HG03108 (cell line): ENCODE data around the gene CMIP.
"Not testable (repeated sequence)": the region's sequence is repeated elsewhere in the genome, so short reads cannot be mapped to it uniquely, and the experiment has no call there.

Source experiments
- ATAC-seq: cut with Tn5 transposase; IDR thresholded peaks from one replicate; pipeline ENCODE4 v1.9.1; 2021; ENCODE audit warnings: moderate library complexity; ENCODE audit not compliant: unreplicated experiment

The CMIP gene

GRCh38 chr16:81444448-81445121 is at the start of gene CMIP:
Gene CMIP (plus strand): TSS chr16:81444808.
- ATAC-seq: peak; percentile 74

- no peak for ATAC-seq
Measured at GRCh38 chr16:81394966-81395655, 49.5 kb upstream of the CMIP start.

GRCh38 chr16:81397058-81397878 is 47.3 kb upstream of the CMIP start:
- no peak for ATAC-seq

GRCh38 chr16:81397879-81398520 is 46.6 kb upstream of the CMIP start:
- ATAC-seq: no peak

- no peak for ATAC-seq
Measured at GRCh38 chr16:81399909-81400308, 44.7 kb upstream of the CMIP start.

- ATAC-seq: no peak
Measured at GRCh38 chr16:81401035-81401950, 43.3 kb upstream of the CMIP start.

DNA sequence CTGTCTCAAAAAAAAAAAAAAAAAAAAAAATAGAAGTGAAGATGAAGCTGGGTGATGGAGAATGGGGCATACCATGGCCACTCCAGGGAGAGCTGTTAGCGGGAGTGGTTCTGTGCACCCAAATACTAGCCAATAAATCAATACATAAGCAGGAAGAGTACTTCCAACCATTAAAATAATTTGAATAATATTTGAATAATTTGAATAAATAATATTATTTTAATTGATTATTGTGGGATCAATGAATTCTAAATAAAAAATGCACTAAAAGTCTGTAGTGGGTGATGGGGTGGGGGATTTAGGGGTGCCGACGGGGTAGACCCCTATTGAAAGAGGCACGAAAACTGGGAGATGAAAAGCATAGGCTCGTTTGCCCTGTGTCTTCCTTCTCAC is 41.4 kb upstream of the CMIP start:
- ATAC-seq: no peak

GRCh38 chr16:81403601-81404391 is 40.8 kb upstream of the CMIP start:
- ATAC-seq: peak; percentile 91

DNA sequence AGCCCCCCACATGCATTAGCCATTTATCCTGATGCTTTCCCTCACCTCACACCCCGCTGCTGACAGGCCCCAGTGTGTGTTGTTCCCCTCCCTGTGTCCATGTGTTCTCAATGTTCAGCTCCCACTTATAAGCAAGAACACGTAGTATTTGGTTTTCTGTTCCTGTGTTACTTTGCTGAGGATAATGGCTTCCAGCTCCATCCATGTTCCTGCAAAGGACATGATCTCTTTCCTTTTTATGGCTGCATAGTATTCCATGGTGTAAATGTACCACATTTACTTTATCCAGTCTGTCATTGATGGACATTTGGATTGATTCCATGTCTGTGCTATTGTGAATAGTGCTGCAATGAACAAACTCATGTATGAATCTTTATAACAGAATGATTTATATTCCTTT is 39.6 kb upstream of the CMIP start:
- not testable (repeated sequence) for ATAC-seq

DNA sequence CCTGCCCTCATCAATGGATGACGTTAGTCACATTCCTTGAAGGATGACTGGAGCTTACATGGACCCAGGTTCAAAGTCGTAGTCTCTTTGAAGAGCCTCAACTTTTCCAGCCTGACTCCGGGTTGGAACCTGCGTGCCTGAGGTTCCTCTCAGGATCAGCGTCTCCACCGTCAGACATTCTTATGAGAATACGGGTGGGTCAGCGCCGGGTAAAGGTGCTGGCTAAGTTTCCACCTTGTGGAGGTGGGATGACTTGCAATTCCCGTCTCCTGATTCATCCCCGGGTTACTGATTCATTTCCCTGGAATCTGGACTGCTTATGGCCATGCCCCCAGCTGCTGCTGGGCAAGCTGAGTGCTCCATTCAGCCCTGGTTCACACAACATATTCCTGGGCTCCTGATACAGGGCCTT is 38.9 kb upstream of the CMIP start:
- ATAC-seq: no peak

DNA sequence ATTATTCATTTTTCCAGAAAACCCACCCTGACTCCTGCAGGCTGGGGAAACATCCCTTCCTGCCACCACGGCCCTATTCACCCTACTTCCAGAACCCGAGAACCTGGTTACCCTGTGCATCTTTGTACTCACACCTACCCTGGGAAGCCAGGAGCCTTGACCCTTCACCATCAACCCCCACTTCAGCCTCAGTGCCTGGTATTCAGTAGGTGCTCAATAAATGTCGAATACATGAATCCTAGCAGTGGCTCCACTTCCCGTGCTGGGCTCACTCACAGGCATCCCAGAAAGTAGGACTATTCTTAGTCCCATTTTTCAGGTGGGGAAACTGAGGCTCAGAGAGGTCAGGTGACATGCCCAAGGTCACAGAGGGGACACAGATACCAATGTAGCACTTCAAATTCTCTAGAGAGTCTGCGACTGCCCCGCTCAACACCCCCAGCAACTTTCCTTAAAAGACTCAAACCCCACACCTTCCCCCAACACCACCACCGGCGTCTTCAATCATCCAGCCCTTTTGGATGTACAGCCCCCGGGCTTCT is 36.1 kb upstream of the CMIP start:
- no peak for ATAC-seq

GRCh38 chr16:81409016-81409556 is 35.5 kb upstream of the CMIP start:
- ATAC-seq: no peak

- no peak for ATAC-seq
Measured at GRCh38 chr16:81410643-81411293, 33.8 kb upstream of the CMIP start.

DNA sequence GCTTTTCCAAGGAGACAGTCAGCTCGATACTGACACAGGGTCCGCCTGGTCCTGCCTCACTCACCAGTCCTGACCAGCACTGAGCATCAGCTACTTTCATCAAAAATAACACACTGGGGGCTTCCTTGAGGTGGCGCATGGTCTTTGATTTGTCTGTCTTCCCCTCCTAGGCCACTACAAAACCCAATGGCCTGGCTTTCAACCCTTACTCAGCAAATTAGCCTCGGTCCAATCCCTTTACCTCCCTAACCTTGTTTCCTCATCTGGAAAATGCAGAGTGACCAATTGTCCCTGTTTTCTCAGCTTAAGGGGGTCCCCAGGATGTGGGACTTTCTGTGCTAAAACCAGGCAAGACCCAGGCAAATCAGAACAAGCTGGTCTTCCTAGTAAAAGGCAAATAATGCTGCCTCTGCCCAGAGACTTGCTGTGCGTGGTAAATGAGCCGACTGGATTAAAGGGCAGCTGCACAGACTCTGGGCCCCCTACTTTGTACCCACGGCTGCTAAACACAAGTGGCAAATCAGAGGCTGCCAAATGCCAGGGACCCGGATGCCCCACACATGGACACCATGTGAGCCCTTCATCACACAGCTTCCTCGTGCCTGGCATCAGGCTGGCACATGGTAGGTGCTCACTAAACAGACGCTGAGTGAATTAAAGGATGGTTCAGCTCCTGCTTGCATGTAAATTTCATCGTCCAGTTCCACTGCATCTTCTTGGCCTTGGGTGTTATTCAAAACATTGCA is 31.2 kb upstream of the CMIP start:
- ATAC-seq: no peak

DNA sequence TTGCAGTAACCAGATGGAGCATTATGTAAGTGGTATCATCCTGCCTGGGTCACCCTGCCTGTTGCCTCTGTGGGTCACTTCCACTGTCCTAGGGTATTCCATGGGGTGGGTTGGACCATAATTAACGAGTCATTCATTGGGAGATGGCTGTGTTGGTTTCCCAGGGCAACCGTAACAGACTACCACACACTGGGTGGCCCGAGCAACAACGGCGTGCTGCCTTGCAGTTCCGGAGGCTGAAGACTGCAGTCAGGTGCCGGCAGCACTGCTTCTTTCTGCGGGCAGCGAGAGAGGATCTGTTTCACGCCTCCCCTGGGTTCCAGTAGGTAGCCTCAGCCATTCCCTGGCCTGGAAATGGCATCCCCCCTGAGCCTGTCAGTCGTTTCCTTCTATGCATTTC is 28.9 kb upstream of the CMIP start:
- ATAC-seq: no peak

GRCh38 chr16:81416749-81417148 is 27.9 kb upstream of the CMIP start:
- no peak for ATAC-seq

GRCh38 chr16:81417210-81417609 is 27.4 kb upstream of the CMIP start:
- ATAC-seq: no peak

DNA sequence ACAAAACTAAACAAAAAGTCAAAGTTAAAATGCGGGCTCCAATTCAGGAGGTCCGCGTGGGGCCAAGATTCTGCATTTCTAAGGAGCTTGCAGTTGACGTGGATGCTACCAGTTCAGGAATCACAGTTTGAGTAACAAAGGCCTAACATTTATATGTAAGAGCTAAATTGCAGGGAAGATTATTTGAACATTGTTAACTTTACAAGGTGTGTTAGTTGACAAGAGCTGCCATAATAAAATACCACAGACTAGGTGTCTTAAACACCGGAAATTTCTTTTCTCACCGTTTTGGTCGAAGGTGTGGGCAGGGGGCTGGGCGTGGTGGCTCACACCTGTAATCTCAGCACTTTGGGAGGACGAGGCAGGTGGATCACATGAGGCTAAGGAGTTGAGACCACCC is 24.8 kb upstream of the CMIP start:
- no peak for ATAC-seq
